ENCODE data around the gene ST3GAL3.
"Not testable (repeated sequence)": the region's sequence is repeated elsewhere in the genome, so short reads cannot be mapped to it uniquely, and the experiment has no call there.

The ST3GAL3 gene

GRCh38 chr1:43824795-43825194 is 117.5 kb downstream of the ST3GAL3 start:
- Histone ChIP-seq H3K27ac (no peak overlapping the region), H3K4me3 (no peak overlapping the region), H3K9me3 (no peaks in the 10 kb centered on the region), H3K36me3 (no peaks in the 10 kb centered on the region), H3K27me3 (no peaks in the 10 kb centered on the region), H3K4me1 (peaks cover 0 to 19% (median 11%) of the 10 kb centered on the region in 4 donors)
- TF ChIP-seq CTCF (IDR thresholded peaks at IDR 0.05): no peak
- no peak for DNase-seq
- intact Hi-C loops (cut with DNase I; ENCODE audit: low total_unique reads): no loop called here

GRCh38 chr1:43828574-43828973 is 121.2 kb downstream of the ST3GAL3 start:
- H3K36me3 ChIP-seq: no peaks in the 10 kb centered on the region
- no peaks in the 10 kb centered on the region for H3K27me3 ChIP-seq
- H3K9me3 ChIP-seq: no peaks in the 10 kb centered on the region
- TF ChIP-seq CTCF (IDR thresholded peaks at IDR 0.05): no peak
- intact Hi-C loops (cut with DNase I; ENCODE audit: low total_unique reads): no loop called here
- H3K4me3 ChIP-seq: no peak overlapping the region
- no peak overlapping the region for H3K27ac ChIP-seq
- peaks cover 0 to 6% (median under 1%) of the 10 kb centered on the region in 4 donors for H3K4me1 ChIP-seq
- DNase-seq: no peak

GRCh38 chr1:43830802-43831201 is 123.5 kb downstream of the ST3GAL3 start:
- Histone ChIP-seq H3K27ac (no peak overlapping the region), H3K27me3 (no peaks in the 10 kb centered on the region), H3K9me3 (no peaks in the 10 kb centered on the region), H3K36me3 (no peaks in the 10 kb centered on the region), H3K4me1 (peaks cover 0 to 24% (median 22%) of the 10 kb centered on the region in 4 donors), H3K4me3 (no peak overlapping the region)
- no peak for TF ChIP-seq CTCF (IDR thresholded peaks at IDR 0.05)
- intact Hi-C loops (cut with DNase I; ENCODE audit: low total_unique reads): no loop called here
- DNase-seq: no peak

GRCh38 chr1:43831851-43832250 is 124.5 kb downstream of the ST3GAL3 start:
- no peak overlapping the region for H3K27ac ChIP-seq
- peaks cover 0 to 34% (median 33%) of the 10 kb centered on the region in 4 donors for H3K4me1 ChIP-seq
- no peak for TF ChIP-seq CTCF (IDR thresholded peaks at IDR 0.05)
- H3K9me3 ChIP-seq: no peaks in the 10 kb centered on the region
- no peak overlapping the region for H3K4me3 ChIP-seq
- intact Hi-C loops (cut with DNase I; ENCODE audit: low total_unique reads): no loop called here
- no peaks in the 10 kb centered on the region for H3K27me3 ChIP-seq
- H3K36me3 ChIP-seq: no peaks in the 10 kb centered on the region
- DNase-seq: no peak

GRCh38 chr1:43832255-43832654 is 124.9 kb downstream of the ST3GAL3 start:
- Histone ChIP-seq H3K27me3 (no peaks in the 10 kb centered on the region), H3K4me1 (peaks cover 0 to 38% (median 34%) of the 10 kb centered on the region in 4 donors), H3K4me3 (no peak overlapping the region), H3K36me3 (no peaks in the 10 kb centered on the region), H3K27ac (no peak overlapping the region), H3K9me3 (no peaks in the 10 kb centered on the region)
- TF ChIP-seq CTCF (IDR thresholded peaks at IDR 0.05): no peak
- intact Hi-C loops (cut with DNase I; ENCODE audit: low total_unique reads): no loop called here
- no peak for DNase-seq

- intact Hi-C loops (cut with DNase I; ENCODE audit: low total_unique reads): no loop called here
- TF ChIP-seq CTCF (IDR thresholded peaks at IDR 0.05): no peak
Observed at GRCh38 chr1:43832998-43833397, 125.7 kb downstream of the ST3GAL3 start.

GRCh38 chr1:43833902-43834279 is 126.6 kb downstream of the ST3GAL3 start:
- H3K4me3 ChIP-seq: not testable (repeated sequence)
- peak overlapping the region; percentile 44 to 84 for H3K27ac ChIP-seq

More at GRCh38 chr1:43832998-43833397, 125.7 kb downstream of the ST3GAL3 start:
- Histone ChIP-seq H3K27ac (no peak overlapping the region), H3K36me3 (no peaks in the 10 kb centered on the region), H3K9me3 (no peaks in the 10 kb centered on the region), H3K27me3 (no peaks in the 10 kb centered on the region), H3K4me3 (no peak overlapping the region), H3K4me1 (peaks cover 0 to 46% (median 37%) of the 10 kb centered on the region in 4 donors)
- no peak for DNase-seq

More at GRCh38 chr1:43833902-43834279, 126.6 kb downstream of the ST3GAL3 start:
- DNase-seq; intact Hi-C loops (cut with DNase I; ENCODE audit: low total_unique reads); H3K9me3 ChIP-seq; H3K36me3 ChIP-seq; H3K27me3 ChIP-seq: not testable (repeated sequence)
- peaks cover 0 to 55% (median 46%) of the 10 kb centered on the region in 4 donors for H3K4me1 ChIP-seq

Data from tibial artery (tissue), 4 donors.